Stimulated activated CD4-positive, alpha-beta T cell treated with anti-CD3 and anti-CD28 coated beads, Interleukin-1b, Interleukin-23, amount 100 ng/mL, for 1 hour (primary cell): ENCODE data around the gene STARD9.
A peak's percentile ranks its signal among the peaks of the same experiment; 100 is the strongest.
"Not testable (repeated sequence)": the region's sequence is repeated elsewhere in the genome, so short reads cannot be mapped to it uniquely, and the experiment has no call there.

Experiments used
- DNase-seq, 2 donors: peaks; one replicate each; pipeline ENCODE4 v3.0.0-alpha.2; 2020; ENCODE audit warnings: low read depth in 2 of 2

STARD9 gene

GRCh38 chr15:42728972-42729371, 153.6 kb downstream of the STARD9 start:
- no peak for DNase-seq

- DNase-seq: no peak
Observed at GRCh38 chr15:42729409-42729808, 154.0 kb downstream of the STARD9 start.

GRCh38 chr15:42730135-42730534, 154.7 kb downstream of the STARD9 start:
- DNase-seq: no peak

- DNase-seq: no peak
Observed at GRCh38 chr15:42730536-42730935, 155.1 kb downstream of the STARD9 start.

GRCh38 chr15:42731461-42731860, 156.1 kb downstream of the STARD9 start:
- no peak for DNase-seq

GRCh38 chr15:42732095-42732827, 156.9 kb downstream of the STARD9 start:
- no peak for DNase-seq

- no peak for DNase-seq
Observed at GRCh38 chr15:42733027-42733426, 157.6 kb downstream of the STARD9 start.

- DNase-seq: no peak
Observed at GRCh38 chr15:42734076-42734672, 158.8 kb downstream of the STARD9 start.

GRCh38 chr15:42735382-42736165, 160.2 kb downstream of the STARD9 start:
- no peak for DNase-seq

- DNase-seq: no peak
Observed at GRCh38 chr15:42736178-42736792, 160.9 kb downstream of the STARD9 start.

- peak; percentile 80 to 94 for DNase-seq
Observed at GRCh38 chr15:42736793-42737528, 161.6 kb downstream of the STARD9 start, which contains the start of gene CDAN1. Gene CDAN1, minus strand, starts transcription at chr15:42737128. Its CDS starts 26 bp downstream, at chr15:42737102.

- no peak for DNase-seq
Observed at GRCh38 chr15:42737529-42738328, 162.3 kb downstream of the STARD9 start.

GRCh38 chr15:42741710-42742109, 166.3 kb downstream of the STARD9 start:
- no peak for DNase-seq

- no peak for DNase-seq
Observed at GRCh38 chr15:42742149-42742548, 166.7 kb downstream of the STARD9 start.

- DNase-seq: no peak
Observed at GRCh38 chr15:42744195-42744594, 168.8 kb downstream of the STARD9 start.

- no peak for DNase-seq
Observed at GRCh38 chr15:42749266-42749665, 173.9 kb downstream of the STARD9 start.

GRCh38 chr15:42750306-42750705, 174.9 kb downstream of the STARD9 start:
- no peak for DNase-seq

- DNase-seq: no peak
Observed at GRCh38 chr15:42759093-42759492, 183.7 kb downstream of the STARD9 start.

- no peak for DNase-seq
Observed at GRCh38 chr15:42760759-42761158, 185.4 kb downstream of the STARD9 start.

GRCh38 chr15:42761813-42762212, 186.4 kb downstream of the STARD9 start:
- not testable (repeated sequence) for DNase-seq
